Stimulated activated CD4-positive, alpha-beta T cell treated with anti-CD3 and anti-CD28 coated beads, TNF-alpha, amount 100 ng/mL, for 1 hour (primary cell): ENCODE data around the gene BTBD9.

Source experiments
- DNase-seq, 3 donors: peaks; one replicate each; pipeline ENCODE4 v3.0.0-alpha.2; 2020; ENCODE audit warnings: low read depth in 3 of 3, low spot score in 1 of 3

Gene BTBD9

DNA sequence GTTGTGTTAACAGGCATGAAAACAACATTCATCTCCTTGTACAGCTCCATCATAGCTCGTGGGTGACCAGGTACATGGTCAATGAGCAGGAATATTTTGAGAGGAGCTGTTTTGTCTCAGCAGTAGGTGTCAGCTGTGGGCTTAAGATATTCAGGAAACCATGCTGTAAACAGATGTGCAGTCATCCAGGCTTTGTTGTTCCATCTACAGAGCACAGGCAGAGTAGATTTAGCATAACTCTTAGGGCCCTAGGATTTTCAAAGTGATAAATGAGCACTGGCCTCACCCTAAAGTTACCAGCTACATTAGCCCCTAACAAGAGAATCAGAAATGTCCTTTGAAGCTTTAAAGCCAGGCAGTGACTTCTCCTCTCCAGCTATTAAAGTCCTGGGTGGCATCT, 154.2 kb downstream of the BTBD9 start:
- no peak for DNase-seq

DNA sequence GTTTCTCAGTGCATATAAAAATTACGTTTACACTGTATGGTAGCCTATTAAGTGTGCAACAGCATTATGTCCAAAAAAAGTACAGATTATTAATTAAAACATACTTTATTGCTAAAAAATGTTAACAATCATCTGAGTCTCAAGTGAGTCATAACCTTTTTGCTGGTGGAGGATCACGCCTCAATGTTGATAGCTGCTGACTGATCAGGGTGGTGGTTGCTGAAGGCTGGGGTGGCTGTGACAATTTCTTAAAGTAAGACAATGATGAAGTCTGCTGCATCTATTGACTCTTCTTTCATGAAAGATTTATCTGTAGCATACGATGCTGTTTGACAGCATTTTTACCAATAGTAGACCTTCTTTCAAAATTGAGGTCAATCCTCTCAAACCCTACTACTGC, 155.1 kb downstream of the BTBD9 start:
- DNase-seq, result no peak

DNA sequence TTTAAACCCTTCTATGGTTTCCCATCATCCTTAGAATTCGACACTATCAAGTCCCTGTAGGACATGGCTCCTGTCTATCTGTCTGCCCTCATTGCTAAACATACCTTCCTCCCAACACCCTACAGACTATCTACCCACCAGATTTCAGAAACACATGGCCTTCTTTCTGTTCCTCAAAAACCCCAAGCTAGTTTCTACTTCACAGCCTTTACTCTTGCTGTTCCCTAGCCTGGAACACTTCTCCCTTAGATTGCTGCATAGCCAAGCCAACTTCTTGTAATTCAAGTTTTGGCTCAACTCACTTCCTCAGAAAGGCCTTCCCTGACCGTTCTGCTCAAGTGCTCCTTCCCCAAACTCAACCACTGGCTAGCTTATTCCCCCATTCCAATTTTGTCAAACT, 156.2 kb downstream of the BTBD9 start:
- DNase-seq, result no peak

DNA sequence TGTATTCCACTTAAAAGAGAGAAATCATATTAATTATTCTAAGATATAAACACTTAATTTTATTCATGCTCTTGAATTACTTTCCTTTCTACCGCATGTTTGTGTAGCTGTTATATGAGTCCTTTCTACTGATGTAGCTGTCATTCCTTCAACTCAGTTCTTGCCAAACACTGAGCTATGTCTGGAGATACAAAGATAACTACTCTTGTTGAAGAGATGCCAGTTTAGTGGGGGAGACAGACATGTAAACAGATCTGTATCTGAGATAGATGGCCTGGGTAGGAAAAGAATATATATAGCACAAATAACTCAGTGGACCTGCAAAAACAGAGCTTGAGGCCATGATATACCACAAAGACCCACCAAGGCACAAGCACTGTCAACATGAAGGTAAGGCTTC, 157.3 kb downstream of the BTBD9 start:
- DNase-seq, result no peak

DNA sequence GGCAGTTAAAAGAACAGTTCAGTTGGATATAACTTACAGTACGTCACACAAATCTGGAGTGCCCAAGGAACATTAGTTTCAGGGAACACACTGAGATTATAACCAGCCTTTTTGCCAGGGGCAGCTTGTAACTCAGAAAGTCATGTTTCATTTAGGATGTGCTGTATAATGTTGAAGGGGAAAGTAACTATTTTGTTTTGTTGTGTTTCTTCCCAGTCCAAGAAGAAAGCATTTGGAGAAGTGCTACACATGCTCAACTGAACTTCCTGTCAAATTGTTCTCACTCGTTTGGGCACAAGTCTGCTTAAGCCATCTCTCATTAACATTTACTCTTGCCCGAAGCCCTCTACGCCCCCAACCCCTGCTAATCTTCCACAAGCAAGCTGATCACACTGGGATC, 157.9 kb downstream of the BTBD9 start:
- DNase-seq, result no peak

DNA sequence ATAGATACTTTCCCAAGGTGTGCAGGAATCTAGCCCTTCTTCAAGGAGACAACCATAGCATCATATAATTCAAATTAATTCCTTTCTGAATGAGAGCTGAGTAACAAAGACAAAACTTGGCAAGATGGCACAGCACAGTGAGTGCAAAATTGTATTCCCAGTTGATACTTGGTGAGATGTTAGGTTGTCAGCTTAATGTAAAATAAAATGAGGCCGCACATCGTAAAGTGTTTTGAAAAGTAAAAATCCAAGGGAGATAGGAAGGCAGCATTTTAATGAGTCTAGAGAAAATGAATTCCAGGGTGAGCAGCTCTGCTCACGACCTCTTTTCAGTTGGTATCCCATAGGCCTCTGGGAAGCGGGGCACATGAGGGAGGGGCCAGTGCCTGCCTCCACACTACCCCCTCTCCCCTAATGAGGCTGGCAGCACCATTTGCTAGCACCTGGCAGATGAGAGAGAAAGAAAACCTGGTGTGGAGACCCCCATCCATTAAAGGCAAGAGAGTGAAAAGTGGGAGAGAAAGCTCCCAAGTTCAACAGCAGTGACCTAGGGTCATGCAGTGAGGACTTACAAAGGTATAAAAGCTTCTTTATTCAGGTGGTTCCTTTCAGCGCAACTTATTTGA, 158.4 kb downstream of the BTBD9 start:
- no peak for DNase-seq

DNA sequence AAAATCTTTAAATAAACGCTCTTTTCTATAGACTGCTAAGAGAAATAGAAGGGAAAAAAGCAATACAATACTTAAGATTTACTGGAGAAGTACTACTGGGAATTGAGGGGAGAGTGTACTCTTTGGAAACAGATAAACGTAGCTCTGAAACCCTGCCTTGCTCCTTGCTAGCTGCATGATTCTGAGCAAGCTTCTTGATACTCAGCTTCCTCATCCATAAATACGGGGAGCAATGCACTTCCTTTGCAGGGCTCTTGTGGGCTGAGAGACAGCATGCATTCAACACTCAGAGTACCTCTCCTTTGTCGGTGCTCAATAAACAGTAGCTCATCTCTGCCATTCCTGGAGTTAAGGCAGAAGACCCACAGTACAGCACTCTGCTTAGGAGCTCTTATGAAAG, 159.7 kb downstream of the BTBD9 start:
- DNase-seq, result no peak

DNA sequence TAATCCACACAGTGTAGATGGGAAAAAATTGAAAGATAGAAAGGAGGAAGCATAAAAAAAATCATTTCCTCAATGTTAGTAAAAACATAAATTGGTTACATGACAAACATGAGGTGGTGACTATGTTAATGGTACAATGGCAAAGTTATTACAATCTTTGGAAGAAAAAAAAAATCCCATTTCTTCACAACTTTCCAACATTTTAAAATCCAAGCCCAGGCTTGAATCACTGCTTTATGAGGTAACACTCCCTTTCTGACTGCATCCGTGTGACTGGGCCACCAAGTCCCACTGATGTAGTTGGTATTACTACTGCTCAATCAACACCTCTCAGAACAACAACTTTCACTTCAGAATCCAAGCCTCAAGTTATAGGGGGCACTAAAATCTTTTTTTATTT, 160.4 kb downstream of the BTBD9 start:
- no peak for DNase-seq

DNA sequence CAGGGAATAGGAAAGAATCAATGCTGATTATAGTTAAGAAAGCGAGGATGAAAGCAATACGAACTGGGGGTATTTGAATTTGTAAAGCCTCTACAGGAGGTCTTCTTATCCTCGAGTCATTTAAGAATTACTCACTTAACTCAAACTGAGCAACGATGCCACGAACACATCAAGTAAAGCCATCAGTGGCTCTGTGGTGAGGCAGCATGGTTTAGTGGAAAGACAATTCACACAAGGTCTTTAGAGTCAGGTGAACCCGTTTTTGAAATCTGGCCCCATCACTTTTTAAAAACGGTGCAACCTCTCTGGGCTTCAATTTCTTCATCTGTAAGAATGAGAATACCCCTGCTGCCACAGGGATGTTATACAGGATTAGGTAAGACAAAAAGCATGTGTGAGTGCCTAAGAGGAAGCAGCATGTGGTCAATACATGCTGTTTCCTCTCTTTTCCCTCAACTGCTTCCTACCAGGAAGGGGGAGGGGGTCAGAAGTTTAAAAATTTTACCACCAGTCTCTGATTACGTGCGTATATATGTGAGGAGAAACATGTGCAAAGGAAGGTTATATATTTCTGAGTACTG, 162.0 kb downstream of the BTBD9 start:
- no peak for DNase-seq

DNA sequence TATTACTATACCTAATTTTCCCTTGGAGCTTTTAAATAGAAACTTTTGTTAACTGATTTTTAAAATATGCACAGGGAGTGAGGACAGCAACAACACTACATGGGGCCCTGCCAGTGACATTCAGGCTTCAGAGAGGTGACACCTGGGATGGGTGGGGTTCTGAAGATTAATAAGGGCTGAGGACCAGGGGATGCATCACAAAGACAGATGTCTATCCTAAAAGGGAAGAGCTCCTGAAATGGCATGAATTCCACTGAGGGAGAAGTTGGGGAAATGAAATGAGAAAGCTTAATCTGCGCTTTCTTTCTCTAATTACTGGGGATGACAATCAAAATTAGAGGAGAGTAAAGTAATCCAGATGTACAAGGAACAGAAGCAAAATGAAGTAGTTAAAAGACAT, 162.8 kb downstream of the BTBD9 start:
- no peak for DNase-seq

DNA sequence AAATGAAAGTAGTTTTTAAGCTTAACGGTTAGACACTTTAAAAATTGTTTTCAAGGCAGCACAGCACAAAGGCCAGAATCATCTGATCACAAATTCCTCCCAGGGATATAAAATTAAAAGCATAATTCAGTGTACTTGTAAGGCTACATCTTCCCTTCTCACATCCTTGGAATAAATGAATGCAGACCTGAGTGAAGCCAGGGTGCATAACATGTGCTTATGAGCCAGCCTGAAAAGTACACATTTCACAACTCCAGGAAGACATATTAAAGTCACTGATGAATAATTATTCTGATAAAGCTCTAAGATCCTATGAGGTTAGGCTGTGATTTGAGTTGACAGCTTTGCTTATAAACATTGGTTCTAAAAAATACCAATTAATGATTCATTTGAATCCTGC, 163.6 kb downstream of the BTBD9 start:
- no peak for DNase-seq

DNA sequence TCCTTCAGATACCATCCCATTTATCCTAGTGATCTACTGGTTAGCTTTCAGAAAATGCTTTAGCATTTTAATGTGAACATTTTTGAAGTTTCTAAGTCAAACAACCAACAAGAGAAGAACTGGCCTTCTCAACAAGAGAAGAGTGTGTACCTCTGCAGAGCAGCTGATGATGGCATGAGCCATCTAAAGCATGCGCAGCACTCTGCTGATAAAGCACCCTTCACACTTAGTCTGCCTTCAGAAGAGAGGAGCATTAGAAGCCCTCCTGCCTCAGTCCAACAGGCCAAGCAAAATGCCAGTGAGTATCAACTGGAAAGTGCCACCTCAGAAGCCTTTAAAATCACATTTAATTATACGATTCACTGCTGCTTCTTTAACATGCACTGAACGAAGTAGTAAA, 169.2 kb downstream of the BTBD9 start:
- no peak for DNase-seq

DNA sequence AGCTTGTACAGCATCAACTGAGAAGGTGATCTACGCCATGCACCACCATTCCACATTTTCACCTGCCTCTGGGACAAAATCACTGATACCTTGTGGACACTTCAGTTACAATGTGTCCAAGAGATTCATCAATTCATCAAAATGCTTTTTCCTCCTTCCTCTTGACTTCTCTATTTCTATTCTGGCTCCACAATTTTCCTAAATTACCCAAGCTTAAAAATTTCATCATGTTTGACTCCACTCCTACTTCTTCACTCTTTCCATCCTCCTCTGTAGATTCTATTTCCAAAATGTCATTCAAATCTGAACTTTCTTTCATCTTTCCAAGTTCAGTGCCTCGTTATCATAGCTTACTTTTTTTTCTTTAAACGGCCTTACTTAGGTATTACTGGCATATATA, 172.2 kb downstream of the BTBD9 start:
- no peak for DNase-seq

DNA sequence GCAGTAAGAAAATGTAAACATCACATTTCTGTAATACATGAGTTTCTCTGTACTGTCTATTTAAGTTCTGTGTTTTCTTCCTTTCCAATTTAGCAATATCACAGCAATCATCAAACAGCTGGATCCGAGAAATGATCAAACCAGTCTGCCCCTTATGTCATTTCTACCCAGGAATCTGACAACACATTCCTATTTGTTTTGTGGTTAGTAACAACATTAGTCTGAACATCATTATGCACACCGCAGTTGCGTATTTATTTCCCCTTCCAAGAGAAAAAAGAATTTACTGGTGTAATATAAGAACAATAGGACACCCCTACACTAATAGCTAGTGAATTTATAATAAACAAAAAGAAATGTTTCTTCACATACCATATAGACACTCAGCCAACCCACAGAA, 179.5 kb downstream of the BTBD9 start:
- DNase-seq, result no peak

DNA sequence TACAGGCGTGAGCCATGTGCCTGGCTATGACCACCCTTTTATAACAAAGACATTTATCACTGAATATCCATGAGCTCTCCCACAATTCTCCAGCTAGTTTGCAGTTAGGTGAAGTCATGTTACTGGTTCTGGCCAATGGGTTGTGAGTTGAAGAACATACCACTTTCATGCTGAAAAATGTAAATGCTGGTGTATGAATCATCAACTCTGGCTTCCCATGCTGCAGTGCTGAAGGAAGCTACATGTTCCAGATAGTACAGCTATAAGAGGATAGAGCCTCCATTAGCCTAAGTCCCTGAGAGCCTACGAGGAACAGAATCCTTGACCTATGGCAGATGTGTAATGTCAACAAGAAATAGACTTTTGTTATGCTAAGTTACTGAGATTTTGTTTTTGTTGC, 180.4 kb downstream of the BTBD9 start:
- no peak for DNase-seq

DNA sequence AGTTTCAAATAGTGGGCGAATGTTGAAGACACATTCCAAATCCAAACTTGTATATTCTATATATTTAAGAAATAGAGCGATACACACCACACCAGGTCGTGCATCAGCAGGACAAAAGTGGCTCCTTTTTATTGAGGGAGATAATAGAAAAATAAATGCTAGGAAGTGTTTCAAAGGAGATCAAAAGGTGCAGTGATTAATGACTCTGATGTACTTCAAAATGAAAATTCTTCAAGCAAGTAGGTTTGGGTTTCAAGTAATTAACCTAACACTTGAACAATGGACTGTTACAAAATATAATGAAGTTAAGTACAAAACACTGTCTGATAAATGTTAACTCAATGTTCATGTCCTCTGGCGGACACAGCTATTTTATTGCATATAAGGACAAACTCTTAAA, 185.9 kb downstream of the BTBD9 start:
- DNase-seq, result no peak

DNA sequence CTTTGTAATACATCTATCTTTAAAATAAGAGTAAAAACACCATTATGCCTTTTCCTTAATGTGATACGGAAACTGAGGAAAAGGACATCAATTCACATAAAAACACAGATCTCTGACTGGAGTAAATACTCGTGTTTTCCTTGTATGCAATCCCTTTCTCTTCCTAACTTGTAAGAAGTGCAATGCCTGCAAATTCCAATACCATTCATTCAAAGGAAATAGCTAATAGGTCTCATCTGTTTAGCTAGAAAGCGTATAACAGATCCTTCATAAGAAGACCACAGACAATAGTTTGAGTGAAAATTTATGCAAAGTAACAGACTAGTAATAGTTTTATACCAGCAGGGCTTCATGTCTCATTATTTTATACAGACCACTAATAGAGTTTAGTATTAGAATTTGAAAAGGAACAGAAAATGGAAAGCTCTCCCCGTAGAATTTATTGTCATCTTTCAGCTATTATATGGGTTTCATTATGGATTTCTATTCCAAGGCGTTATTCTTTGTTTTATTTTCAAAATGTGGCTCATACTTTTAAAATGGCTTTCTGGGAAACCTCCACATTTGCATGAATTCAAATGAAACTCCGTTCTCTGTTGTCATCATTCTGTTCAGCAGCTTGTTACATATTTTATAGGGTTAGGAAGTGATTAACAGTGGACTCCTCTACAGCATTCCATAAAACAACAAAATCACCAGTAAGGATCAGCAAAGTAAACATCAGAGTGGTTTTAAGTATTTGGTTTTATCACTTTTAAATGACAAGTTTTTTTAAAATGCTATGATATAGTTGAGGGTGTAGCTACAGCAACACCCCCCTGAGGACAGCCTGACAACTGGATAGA, 186.7 kb downstream of the BTBD9 start:
- no peak for DNase-seq

DNA sequence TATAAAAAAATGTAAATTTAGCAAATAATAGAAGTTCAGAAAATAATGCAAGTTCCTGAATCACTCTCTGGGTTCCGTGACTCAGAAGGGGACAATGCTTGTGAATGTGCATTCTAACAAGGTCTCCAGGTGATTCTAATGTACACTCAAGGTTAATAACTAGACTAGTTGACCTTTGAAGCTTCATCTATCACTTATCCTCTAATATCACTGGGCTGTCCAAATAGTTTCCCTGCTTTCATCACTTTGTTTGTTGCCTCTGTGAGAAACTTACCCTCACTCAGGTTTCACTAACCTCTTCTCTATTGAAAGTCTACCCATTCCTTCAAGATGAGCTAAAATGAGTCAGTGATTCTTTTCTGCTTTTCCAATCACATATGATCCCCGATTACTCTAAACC, 189.0 kb downstream of the BTBD9 start:
- DNase-seq, result no peak

DNA sequence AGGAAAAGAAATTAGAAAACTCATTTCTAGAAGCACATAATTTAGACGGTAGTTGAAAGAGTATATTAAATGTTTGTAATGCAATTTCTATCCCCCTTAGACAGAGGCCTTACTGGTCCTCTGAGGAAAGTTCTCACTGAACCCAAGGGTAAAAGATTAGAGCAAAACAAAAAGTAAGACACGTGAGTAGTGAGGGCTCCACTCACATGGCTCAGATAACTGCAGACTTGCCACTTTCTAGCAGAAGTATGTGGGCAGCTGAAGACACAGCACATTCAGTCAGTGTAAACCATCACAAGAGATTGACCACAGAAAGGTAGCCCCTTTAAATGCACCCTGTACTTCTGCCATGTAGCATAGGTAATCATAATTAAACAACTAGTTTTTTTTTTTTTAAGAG, 193.8 kb downstream of the BTBD9 start:
- no peak for DNase-seq

DNA sequence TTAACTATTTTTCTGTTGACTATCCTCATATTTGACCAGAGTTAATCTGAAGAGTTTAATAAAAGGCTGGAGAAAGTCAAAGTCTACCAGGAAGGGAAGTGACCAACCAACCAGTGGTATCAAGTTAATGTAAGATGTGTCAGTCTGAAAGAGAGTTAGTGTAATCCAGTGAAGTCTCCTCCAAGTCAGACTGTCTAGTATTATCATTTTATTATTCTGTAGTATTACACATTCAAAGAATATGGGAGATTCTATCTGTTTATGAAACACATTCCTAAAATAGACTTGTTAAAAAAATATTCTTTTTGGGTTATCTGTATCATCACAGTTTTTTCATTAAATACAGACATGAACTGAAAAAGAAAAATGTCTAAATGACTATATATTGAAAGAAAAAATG, 194.4 kb downstream of the BTBD9 start:
- DNase-seq, result no peak

DNA sequence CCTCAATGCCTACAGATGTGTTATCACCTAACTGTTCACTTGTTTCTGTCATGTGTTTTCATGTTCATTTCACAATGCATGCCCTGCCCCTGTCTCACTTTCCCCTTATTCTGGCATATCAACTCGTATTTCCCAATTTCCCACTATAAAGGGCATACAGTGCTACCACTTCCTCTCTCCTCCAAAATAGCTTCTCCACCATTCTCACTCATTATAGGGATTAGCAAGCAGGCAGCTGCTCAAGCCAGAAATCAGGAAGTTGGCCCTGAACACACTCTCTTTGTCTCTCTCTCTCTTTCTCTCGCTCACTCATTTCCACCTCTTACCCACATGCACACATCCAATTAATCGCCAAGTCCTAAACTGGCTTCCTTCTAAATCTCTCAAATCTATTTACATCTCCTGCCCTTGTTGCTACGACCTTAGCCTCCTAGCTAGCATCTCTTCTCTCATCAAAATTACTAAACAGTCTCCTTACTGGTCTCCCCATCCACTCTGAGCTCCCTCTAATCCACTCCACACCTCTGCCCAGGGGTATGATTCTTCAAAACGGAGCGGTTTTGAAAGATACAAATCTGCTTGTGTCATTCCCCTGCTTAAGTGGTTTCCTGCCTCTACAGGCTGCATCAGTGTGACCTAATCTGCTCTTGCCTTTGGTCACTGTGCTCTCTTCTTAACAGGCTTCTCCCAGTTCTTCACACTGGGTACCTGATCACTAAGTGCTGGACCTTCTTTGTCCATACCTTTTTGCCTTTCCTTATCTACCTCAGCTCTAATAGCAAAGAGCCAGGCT, 196.2 kb downstream of the BTBD9 start:
- DNase-seq, result no peak

DNA sequence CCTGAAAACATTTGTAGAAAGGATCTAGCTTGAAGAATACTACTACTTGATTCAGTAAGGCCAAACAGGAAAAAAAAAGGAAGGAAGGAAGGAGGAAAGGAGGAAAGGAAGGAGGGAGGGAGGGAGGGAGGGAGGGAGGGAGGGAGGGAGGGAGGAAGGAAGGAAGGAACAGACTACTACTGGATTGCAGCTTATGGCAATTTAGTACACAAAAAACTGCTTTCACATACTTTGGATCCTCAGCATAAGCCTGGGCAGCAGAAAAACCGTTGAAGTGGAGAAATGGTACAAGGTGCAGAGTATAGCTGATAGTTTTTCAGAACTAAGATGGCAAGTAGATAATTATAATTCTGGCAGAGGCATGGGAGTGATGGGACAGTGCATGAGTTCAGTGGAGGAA, 201.6 kb downstream of the BTBD9 start:
- no peak for DNase-seq
